Urothelium cell line (cell line): ENCODE results near the gene BRD4.
"Not testable (repeated sequence)": the region's sequence is repeated elsewhere in the genome, so short reads cannot be mapped to it uniquely, and the experiment has no call there.

ENCODE experiments used
- DNase-seq: peaks from one replicate; pipeline ENCODE4 v3.0.0; 2011; ENCODE audit warnings: low spot score, mixed read lengths
- FAIRE-seq: peaks from 2 replicates; lab custom pipeline; 2011; peaks lifted over from hg19 to GRCh38; lab: Jason Lieb, UNC

BRD4 gene

DNA sequence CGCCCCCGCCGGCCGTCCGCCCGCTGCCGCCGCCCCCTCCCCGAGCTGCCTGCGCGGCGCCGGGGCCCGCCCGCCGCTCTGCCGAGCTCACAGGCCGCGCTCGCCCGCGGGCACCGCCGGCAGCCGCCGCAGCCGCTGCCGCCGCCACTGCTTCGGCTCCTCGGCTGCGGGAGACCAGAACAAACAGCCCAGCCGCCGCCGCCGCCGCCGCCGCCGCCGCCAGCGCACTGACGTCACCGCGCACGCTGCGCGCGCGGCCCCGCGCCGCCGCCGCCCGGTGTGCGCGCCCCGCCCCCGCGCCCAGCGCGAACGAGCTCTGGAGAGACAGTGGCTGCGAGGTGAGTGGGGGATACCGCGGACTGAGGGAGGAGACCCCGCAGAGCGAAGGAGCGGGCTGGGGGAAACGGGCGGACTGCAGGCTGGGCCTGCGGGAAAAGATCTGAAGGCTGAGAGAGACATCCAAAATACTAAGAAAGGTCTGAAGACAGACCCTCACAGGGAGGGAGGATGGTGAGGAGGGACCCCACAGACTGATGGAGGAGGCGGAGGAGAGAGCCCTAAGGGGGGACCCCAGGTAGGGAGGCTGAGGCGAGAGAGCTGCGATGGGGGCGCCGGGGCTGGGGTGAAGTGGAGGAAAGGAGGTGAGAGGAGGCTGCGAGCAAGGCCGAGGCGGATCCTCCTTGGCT lies at the start of gene BRD4:
TSS of gene BRD4 (minus strand) at position 229 of the 686 bp plus-strand sequence. CDS start 59,440 bp downstream, outside the sequence.
- DNase-seq (peak; percentile 83), FAIRE-seq (no peak)

DNA sequence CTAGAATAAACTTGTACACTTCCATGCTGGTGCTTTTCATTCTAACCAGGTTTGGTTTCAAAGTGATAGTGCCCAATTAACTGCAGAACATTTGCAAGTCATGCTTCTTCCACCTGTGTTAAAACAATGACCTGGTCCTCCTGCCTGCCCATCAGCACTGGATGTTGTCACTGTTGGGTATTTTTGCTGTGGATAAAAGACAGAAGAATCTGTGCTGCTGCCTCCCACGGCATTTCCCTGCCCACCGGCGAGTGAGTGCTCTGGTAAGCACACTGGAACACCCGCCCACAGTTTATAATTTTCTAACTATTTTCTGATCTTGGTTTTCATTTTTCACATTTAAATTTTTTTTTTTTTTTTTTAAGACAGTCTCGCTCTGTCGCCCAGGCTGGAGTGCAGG lies 49.5 kb upstream of the BRD4 start:
- DNase-seq (no peak), FAIRE-seq (no peak)

DNA sequence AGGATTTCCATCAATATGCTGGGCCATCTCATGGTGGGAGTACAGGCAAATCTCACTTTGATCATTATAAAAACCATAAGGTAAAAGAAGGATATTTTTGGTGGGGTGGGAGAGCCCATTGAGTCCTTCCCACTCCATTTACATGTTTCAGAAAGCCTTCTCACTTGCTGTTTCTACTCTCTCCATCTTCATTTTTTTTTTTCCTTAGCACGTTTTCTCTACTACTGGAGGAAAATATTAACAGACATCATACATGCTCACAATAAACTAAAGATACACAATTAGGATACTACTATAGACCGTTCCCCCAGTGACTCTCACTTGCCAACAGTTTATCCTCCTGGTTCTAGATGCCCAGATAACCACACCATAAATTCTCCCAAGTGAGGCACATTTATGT lies 49.1 kb upstream of the BRD4 start:
- FAIRE-seq, result no peak

DNA sequence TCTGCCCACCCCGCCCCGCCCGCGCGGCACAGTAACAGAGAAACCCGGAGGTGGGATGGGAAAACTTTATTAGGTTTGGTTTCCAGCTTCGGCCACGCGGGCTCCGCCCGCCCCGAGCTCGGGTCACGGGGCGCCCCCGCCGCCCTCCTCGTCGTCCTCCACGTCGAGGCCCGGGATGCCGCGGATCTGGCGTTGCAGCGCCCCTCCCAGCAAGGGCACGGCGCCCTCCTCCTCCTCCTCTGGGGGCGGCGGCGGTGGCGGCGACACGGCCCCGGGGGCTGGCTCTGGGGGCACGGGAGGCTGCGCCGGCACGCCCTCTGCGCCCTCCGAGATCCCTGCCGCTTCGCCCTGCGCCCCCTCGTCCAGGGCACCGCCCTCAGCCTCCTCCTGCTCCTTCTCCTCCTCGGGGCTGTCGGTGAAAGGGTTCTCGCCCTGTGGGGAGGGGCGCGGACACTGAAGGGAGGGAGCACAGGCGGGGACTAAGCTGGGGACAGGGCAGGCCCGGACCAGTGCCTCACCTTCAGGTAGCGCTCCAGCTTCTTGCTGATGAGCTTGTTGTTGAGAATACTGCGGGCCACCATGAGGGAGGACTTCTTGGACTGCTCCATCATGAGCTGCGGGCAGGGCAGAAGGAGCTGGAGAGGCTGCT lies 47.8 kb upstream of the BRD4 start:
- no peak for FAIRE-seq
- DNase-seq, result peak; percentile 62

More for the DNA sequence above, 49.1 kb upstream of the BRD4 start:
- no peak for DNase-seq

DNA sequence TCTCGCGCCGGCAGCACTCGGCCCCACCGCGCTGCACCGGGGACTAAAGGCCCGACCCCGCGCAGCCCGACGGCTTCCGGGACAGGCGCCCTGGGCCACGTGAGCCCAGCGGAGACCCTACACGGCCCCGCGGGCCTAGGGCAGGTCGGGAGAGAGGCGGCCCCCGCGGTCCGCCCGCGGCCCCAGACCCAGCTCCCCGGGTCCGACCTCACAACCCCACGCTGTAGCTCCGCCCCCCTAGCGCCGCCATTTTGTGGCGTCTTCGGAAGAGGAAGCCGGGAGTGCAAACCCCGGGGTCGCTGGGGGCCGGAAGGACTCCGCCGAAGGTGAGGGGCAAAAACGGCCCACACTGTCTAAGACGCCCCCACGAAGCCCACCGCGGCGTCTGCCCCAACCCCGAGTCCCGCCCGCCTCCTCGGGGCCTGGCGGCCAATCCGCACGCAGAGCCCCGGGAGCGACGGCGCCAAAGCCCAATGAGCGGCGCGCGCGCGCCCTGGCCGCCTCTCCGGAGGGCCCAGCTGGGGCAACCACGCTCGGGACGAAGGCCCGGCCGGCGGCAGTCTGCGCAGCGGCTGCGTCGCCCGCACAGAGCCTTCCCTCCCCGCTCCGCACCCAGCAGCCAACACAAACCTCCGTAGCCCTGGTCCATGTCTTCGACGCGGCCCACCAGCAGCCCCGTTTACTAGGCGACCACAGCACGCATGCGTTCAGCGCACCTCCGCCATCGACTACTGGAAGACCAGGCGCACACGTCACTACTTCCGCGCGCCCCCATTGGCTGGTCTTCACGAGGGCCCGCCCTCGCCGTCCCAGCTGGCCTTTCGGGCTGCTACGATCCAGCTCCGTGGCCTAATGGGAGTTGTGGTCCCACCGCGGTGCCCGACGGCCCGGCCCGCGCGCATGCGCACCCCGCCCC lies 47.0 kb upstream of the BRD4 start, which contains the start of gene AKAP8:
TSS of gene AKAP8 (minus strand) at position 705 of the 916 bp plus-strand sequence. CDS start at position 649, 56 bp downstream.
- DNase-seq (peak; percentile 96), FAIRE-seq (peak; percentile 86)

- FAIRE-seq (no peak), DNase-seq (peak; percentile 14)
Observed at GRCh38 chr19:15378534-15379082, 46.3 kb upstream of the BRD4 start.

GRCh38 chr19:15374796-15375440 lies 42.6 kb upstream of the BRD4 start:
- DNase-seq, result no peak
- no peak for FAIRE-seq

DNA sequence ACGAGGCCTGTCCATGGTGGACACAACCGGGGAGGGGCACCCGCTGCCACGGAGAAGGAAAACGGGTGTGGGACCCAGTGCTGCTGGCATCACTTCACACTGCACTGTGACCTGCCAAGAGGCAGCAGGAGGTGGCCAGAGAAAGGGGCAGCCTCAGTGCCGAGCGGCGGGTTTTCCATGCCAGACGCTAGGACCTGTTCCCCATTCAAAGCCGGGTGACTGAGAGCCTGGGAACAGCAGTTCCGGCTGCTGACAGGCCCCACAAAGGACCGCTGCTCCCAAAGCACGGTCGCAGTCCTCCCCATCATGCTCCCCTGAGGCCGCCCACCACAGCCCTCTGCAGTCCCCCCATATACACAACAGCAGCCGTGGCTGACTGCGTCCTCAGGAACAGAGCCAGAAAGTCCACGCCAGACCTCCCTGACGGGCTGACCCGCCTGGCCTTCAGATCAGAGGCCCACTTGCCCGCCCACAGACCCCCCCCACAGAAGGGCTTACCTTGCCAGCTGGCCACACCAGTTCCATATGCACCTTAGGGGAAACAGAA lies 41.8 kb upstream of the BRD4 start:
- DNase-seq (no peak), FAIRE-seq (no peak)

DNA sequence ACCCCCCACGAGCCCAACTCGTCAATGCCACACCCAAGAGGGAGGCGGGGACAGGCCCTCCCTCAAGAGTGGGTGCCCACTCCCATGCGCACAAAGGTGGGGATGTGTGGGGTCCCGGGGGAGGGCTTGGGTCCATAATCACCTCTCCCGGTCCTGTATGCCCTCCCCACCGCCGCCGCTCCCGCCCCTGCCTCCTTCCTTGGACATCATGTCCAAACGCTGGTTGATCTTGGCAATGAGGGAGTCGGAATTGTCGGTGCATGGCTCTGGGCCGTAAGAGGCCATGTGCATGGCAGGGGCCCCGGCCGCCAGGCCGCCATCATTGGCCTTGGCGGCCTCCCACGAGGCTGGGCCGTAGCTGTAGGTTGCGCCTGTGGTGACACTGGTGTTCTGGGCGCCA lies 41.3 kb upstream of the BRD4 start:
- no peak for FAIRE-seq
- no peak for DNase-seq

GRCh38 chr19:15372891-15373301 lies 40.6 kb upstream of the BRD4 start:
- no peak for FAIRE-seq

DNA sequence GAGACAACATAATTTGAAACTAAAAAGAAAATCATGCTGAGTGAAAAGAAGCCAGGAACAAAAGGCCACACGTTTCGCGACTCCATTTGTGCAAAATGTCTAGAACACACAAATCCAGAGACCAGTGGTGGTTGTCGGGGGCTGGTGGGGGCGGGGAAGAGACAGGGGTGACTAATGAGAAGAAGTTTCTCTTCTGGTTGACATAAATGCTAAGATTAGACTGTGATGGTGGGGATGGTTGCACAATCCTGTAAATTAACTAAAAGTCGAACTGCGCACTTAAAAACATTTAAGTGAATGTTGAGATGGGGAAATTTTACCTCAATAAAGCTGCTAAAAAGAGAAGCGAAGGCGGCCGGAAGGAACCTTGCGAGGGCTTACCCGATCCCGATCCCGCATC lies 40.1 kb upstream of the BRD4 start:
- no peak for DNase-seq
- FAIRE-seq, result no peak

More at GRCh38 chr19:15372891-15373301, 40.6 kb upstream of the BRD4 start:
- no peak for DNase-seq

- DNase-seq (no peak), FAIRE-seq (no peak)
Observed at GRCh38 chr19:15371786-15372380, 39.5 kb upstream of the BRD4 start.

DNA sequence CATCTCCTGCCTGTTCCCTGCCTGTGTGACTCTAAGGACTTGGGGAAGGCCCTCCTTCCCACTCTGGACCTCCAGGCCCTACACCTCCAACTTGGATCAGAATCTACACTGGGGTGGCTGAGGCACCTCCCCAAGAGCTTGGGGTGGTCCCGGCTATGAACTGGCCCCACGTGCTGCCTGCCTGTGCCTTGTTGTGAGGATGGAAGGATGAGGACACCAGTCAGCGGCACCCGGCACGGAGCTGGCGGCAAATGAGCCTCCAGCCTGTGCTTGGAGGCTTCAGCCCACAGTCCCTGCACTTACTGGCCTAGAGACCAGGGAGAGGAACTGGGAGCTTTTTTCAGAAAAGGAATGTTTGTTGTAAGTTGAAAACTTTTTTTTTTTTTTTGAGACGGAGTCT lies 38.8 kb upstream of the BRD4 start:
- DNase-seq (no peak), FAIRE-seq (no peak)

GRCh38 chr19:15369594-15369891 lies 37.2 kb upstream of the BRD4 start:
- DNase-seq (no peak), FAIRE-seq (no peak)

- no peak for FAIRE-seq
Observed at GRCh38 chr19:15368798-15369593, 36.7 kb upstream of the BRD4 start.

GRCh38 chr19:15368051-15368632 lies 35.8 kb upstream of the BRD4 start:
- FAIRE-seq, result no peak
- no peak for DNase-seq

More at GRCh38 chr19:15368798-15369593, 36.7 kb upstream of the BRD4 start:
- DNase-seq, result no peak

GRCh38 chr19:15367439-15367838 lies 35.1 kb upstream of the BRD4 start:
- FAIRE-seq, result no peak
- DNase-seq, result no peak

- DNase-seq (no peak), FAIRE-seq (no peak)
Observed at GRCh38 chr19:15365264-15365663, 32.9 kb upstream of the BRD4 start.

- not testable (repeated sequence) for FAIRE-seq
Observed at GRCh38 chr19:15363791-15364190, 31.5 kb upstream of the BRD4 start.

More at GRCh38 chr19:15363791-15364190, 31.5 kb upstream of the BRD4 start:
- DNase-seq, result not testable (repeated sequence)
